ENCODE results near the gene PMFBP1. TPM values are rescaled to one million over a fixed set of nuclear protein-coding genes. Genes with fewer than 3 reads are reported as not detected.

PMFBP1 gene
- total and polyA plus RNA-seq, 10 of the 15 experiments (the other 5 are each of a cell fraction or from before 2014, with no cell fraction given), result 0.40 to 2.3 (median 1.1) TPM

DNA sequence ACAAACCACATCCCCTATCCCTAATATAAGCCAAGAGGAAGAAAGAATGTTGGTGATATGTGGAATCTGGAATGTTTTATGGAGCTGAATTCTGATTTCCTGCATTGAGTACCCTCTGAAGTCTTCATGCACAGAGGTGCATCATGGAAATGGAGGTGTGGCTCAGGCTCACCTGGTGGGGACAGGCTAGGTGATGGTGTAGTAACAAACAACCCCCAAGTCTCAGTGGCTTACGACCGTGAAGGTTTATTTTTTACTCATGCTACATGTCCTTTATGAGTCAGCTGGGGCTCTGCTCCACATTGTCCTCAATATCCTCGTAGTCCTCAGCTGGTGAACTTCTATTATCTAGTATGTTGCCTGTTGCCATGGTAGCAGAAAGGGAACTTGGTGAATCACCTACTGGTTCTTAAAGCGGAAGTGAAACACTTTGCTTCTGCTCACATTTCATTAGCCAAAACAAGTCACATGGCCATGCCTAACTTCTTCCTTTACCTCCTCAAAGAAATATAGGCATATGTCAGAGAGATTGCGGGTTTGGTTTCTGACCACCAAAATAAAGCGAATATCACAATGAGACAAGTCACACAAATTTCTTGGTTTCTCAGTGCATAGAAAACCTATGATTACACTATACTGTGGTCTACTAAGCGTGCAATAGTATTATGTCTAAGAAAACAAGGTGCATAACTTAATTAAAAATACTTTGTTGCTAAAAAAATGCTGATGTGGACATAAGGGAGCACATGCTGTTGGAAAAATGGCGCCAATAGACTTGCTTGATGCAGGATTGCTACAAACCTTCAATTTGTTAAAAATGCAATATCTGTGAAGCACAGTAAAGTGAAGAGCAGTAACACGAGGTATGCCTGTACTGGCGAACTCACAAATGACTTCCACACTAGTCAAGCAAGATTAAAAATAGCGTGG is at the start of gene PMFBP1 (continued):
- TF ChIP-seq SP1 (IDR thresholded peaks at IDR 0.05; ENCODE audit: low read depth, low read length) (no peak), NFYB (IDR thresholded peaks at IDR 0.05; ENCODE audit: insufficient read depth, low read depth, low read length) (0 out of 2 replicates have a peak, but pooled peaks have one; percentile 19), IKZF2 (IDR thresholded peaks at IDR 0.05) (peak; percentile 71 to 72), USF2 (IDR thresholded peaks at IDR 0.05; ENCODE audit: borderline replicate concordance, low read depth, low read length) (peak; percentile 86), KDM1A (IDR thresholded peaks at IDR 0.05; ENCODE audit: borderline replicate concordance) (no peak), HDAC2 (IDR thresholded peaks at IDR 0.05) (no peak), SMARCA5 (IDR thresholded peaks at IDR 0.05) (0 out of 2 replicates have a peak, but pooled peaks have one; percentile 37), PKNOX1 (IDR thresholded peaks at IDR 0.05) (peak; percentile 44), ZNF24 (IDR thresholded peaks at IDR 0.05) (no peak), CEBPZ (IDR thresholded peaks at IDR 0.05; ENCODE audit: low read depth, low read length) (no peak)
- TF ChIP-seq, protein P1, sequence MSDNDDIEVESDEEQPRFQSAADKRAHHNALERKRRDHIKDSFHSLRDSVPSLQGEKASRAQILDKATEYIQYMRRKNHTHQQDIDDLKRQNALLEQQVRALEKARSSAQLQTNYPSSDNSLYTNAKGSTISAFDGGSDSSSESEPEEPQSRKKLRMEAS (IDR thresholded peaks at IDR 0.05; ENCODE audit: low read depth, low read length), result peak; percentile 66; the same call in 1 of the 2 replicates
- TF ChIP-seq, protein P2, sequence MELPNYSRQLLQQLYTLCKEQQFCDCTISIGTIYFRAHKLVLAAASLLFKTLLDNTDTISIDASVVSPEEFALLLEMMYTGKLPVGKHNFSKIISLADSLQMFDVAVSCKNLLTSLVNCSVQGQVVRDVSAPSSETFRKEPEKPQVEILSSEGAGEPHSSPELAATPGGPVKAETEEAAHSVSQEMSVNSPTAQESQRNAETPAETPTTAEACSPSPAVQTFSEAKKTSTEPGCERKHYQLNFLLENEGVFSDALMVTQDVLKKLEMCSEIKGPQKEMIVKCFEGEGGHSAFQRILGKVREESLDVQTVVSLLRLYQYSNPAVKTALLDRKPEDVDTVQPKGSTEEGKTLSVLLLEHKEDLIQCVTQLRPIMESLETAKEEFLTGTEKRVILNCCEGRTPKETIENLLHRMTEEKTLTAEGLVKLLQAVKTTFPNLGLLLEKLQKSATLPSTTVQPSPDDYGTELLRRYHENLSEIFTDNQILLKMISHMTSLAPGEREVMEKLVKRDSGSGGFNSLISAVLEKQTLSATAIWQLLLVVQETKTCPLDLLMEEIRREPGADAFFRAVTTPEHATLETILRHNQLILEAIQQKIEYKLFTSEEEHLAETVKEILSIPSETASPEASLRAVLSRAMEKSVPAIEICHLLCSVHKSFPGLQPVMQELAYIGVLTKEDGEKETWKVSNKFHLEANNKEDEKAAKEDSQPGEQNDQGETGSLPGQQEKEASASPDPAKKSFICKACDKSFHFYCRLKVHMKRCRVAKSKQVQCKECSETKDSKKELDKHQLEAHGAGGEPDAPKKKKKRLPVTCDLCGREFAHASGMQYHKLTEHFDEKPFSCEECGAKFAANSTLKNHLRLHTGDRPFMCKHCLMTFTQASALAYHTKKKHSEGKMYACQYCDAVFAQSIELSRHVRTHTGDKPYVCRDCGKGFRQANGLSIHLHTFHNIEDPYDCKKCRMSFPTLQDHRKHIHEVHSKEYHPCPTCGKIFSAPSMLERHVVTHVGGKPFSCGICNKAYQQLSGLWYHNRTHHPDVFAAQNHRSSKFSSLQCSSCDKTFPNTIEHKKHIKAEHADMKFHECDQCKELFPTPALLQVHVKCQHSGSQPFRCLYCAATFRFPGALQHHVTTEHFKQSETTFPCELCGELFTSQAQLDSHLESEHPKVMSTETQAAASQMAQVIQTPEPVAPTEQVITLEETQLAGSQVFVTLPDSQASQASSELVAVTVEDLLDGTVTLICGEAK (IDR thresholded peaks at IDR 0.05; ENCODE audit: borderline replicate concordance), result peak; percentile 39; the same call in 1 of the 2 replicates
- TF ChIP-seq, protein P3, sequence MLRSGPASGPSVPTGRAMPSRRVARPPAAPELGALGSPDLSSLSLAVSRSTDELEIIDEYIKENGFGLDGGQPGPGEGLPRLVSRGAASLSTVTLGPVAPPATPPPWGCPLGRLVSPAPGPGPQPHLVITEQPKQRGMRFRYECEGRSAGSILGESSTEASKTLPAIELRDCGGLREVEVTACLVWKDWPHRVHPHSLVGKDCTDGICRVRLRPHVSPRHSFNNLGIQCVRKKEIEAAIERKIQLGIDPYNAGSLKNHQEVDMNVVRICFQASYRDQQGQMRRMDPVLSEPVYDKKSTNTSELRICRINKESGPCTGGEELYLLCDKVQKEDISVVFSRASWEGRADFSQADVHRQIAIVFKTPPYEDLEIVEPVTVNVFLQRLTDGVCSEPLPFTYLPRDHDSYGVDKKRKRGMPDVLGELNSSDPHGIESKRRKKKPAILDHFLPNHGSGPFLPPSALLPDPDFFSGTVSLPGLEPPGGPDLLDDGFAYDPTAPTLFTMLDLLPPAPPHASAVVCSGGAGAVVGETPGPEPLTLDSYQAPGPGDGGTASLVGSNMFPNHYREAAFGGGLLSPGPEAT (IDR thresholded peaks at IDR 0.05; ENCODE audit: low read depth), result peak; percentile 43; the same call in 1 of the 2 replicates
- TF ChIP-seq, protein P4, sequence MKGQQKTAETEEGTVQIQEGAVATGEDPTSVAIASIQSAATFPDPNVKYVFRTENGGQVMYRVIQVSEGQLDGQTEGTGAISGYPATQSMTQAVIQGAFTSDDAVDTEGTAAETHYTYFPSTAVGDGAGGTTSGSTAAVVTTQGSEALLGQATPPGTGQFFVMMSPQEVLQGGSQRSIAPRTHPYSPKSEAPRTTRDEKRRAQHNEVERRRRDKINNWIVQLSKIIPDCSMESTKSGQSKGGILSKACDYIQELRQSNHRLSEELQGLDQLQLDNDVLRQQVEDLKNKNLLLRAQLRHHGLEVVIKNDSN (IDR thresholded peaks at IDR 0.05; ENCODE audit: borderline replicate concordance, extremely low read length, insufficient read depth, low read depth, low read length), result no peak
